Measurements from ENCODE around the gene C12orf42. TPM values are rescaled to one million over a fixed set of nuclear protein-coding genes. Genes with fewer than 3 reads are reported as not detected.

Gene C12orf42
- total RNA-seq, 1 donor from 2014 or later, result not detected

- intact Hi-C loops (cut with DNase I), result no loop called here
- Histone ChIP-seq H3K36me3 (no peaks in the 10 kb centered on the region), H3K27me3 (no peaks in the 10 kb centered on the region), H3K4me3 (no peak overlapping the region), H3K4me1 (no peaks in the 10 kb centered on the region), H3K27ac (no peak overlapping the region), H3K9me3 (no peaks in the 10 kb centered on the region)
- DNase-seq (ENCODE audit: low spot score in 2 of 2), result no peak
- TF ChIP-seq CTCF (IDR thresholded peaks at IDR 0.05), result no peak
Measured at GRCh38 chr12:103529306-103529705, 33.5 kb upstream of the C12orf42 start.

DNA sequence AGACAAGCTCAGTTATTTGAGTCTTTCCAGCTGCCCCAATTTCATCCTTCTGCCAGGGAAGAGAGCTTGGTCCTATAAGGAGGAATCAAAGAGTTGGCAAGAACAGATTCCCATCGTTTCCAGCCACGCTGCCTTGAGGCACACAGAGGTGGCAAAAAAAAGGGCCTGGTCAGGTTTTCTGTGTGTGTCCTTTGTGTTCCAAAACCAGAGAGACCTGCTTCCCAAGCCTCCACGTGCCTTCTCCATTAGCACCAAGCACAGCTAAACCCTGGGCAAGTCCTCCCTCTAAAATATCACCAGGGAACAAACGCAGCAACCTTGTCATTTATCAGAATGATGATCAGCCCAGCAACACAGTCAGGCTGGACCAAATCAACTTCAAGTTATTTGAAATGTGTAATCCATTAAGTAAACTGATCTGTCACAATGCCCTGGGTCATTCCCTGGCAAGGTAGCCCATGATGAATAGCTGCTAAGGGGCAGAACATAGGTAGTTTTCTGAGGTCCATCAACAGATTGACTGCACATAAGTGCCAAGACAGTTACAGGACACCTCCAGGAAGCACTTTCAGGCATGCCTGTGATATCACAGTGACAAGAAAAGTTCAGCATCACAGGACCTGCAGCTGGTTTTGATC lies 28.6 kb upstream of the C12orf42 start:
- DNase-seq (ENCODE audit: low spot score in 2 of 2), result no peak
- intact Hi-C loops (cut with DNase I), result no loop called here
- H3K4me3 ChIP-seq, result no peak overlapping the region
- H3K36me3 ChIP-seq, result no peaks in the 10 kb centered on the region
- no peak for TF ChIP-seq CTCF (IDR thresholded peaks at IDR 0.05)
- H3K9me3 ChIP-seq, result no peaks in the 10 kb centered on the region
- no peaks in the 10 kb centered on the region for H3K27me3 ChIP-seq
- H3K4me1 ChIP-seq, result no peaks in the 10 kb centered on the region
- H3K27ac ChIP-seq, result no peak overlapping the region

- no peak for DNase-seq (ENCODE audit: low spot score in 2 of 2)
- intact Hi-C loops (cut with DNase I), result no loop called here
- H3K27ac ChIP-seq, result no peak overlapping the region
- H3K36me3 ChIP-seq, result no peaks in the 10 kb centered on the region
- no peak for TF ChIP-seq CTCF (IDR thresholded peaks at IDR 0.05)
- no peaks in the 10 kb centered on the region for H3K27me3 ChIP-seq
- H3K4me3 ChIP-seq, result no peak overlapping the region
- no peaks in the 10 kb centered on the region for H3K4me1 ChIP-seq
- H3K9me3 ChIP-seq, result no peaks in the 10 kb centered on the region
Measured at GRCh38 chr12:103523771-103524170, 28.0 kb upstream of the C12orf42 start.

GRCh38 chr12:103520686-103521215 lies 25.0 kb upstream of the C12orf42 start:
- intact Hi-C loops (cut with DNase I), result no loop called here

DNA sequence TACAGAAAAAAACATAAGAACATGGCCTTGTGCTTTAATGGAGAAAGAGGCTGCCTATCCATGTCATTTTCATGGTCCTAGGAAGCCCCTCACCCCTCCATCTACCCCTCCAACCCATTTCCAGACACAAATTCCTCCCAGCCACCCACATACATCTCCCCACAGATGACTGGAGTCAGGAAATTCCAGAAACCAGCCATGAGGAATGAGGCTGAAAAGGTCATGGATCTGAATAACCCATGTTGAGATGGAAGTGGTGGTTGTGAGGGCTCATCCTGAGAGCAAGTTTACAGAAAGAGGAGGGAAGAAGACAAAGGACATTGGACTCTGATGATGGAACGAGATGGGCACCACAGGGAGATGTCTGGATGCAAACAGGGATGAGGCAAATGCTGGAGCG lies 23.9 kb upstream of the C12orf42 start:
- no peaks in the 10 kb centered on the region for H3K4me1 ChIP-seq
- TF ChIP-seq CTCF (IDR thresholded peaks at IDR 0.05), result no peak
- H3K27me3 ChIP-seq, result no peaks in the 10 kb centered on the region
- H3K4me3 ChIP-seq, result no peak overlapping the region
- no peak overlapping the region for H3K27ac ChIP-seq
- no peak for DNase-seq (ENCODE audit: low spot score in 2 of 2)
- intact Hi-C loops (cut with DNase I), result no loop called here
- H3K36me3 ChIP-seq, result no peaks in the 10 kb centered on the region
- no peaks in the 10 kb centered on the region for H3K9me3 ChIP-seq

More at GRCh38 chr12:103520686-103521215, 25.0 kb upstream of the C12orf42 start:
- Histone ChIP-seq H3K36me3 (no peaks in the 10 kb centered on the region), H3K27me3 (no peaks in the 10 kb centered on the region), H3K27ac (no peak overlapping the region), H3K9me3 (no peaks in the 10 kb centered on the region), H3K4me3 (no peak overlapping the region), H3K4me1 (no peaks in the 10 kb centered on the region)
- no peak for DNase-seq (ENCODE audit: low spot score in 2 of 2)
- TF ChIP-seq CTCF (IDR thresholded peaks at IDR 0.05), result no peak
